Gastrocnemius medialis (tissue), 4 donors: Measurements from ENCODE around the gene CA9. TPM values are rescaled to one million over a fixed set of nuclear protein-coding genes. Genes with fewer than 3 reads are reported as not detected.

ENCODE experiments used
- ATAC-seq, 2 donors: fragments of 150-250 bp; one replicate each; pipeline ENCODE4 v1.9.1; 2016
- DNase-seq, 2 donors: peaks; one replicate each; pipeline ENCODE4 v3.0.0-alpha.2; 2019
- H3K27ac ChIP-seq, 4 donors: fragments of 200-600 bp; sonication (generic); 1 replicate in 1 of 4; 2 replicates in 3 of 4; pipeline ENCODE4 v1.5.1; 2016 to 2018; ENCODE audit warnings: mild to moderate bottlenecking in 2 of 4, moderate library complexity in 1 of 4
- H3K27me3 ChIP-seq, 3 donors: fragments of 200-600 bp; sonication (generic) in 2 of 3; 1 replicate in 1 of 3; 2 replicates in 2 of 3; pipeline versions ENCODE4 v1.5.1 to v1.6.0; 2016 to 2019; ENCODE audit warnings: mild to moderate bottlenecking in 1 of 3, moderate library complexity in 1 of 3
- H3K36me3 ChIP-seq, 2 donors: fragments of 200-600 bp; sonication (generic) in 1 of 2; one replicate each; pipeline ENCODE4 v1.5.1; 2017 to 2018
- H3K4me1 ChIP-seq, 2 donors: fragments of 200-600 bp; sonication (generic) in 1 of 2; one replicate each; pipeline ENCODE4 v1.5.1; 2016 to 2017; ENCODE audit warnings: mild to moderate bottlenecking in 2 of 2
- H3K4me3 ChIP-seq, 4 donors: fragments of 200-600 bp; sonication (generic) in 3 of 4; 1 replicate in 1 of 4; 2 replicates in 3 of 4; pipeline ENCODE4 v1.5.1; 2016 to 2019; ENCODE audit warnings: mild to moderate bottlenecking in 2 of 4
- H3K9me3 ChIP-seq, 3 donors: fragments of 200-600 bp; sonication (generic) in 2 of 3; 1 replicate in 1 of 3; 2 replicates in 2 of 3; pipeline ENCODE4 v1.5.1; 2016 to 2019
- CTCF ChIP-seq, 5 experiments: fragments of 450-650 bp in 3 of 5; fragments of 200-600 bp in 2 of 5; sonication (generic) in 2 of 5; IDR thresholded peaks in 4 of 5; conservative IDR thresholded peaks in 1 of 5; 1 replicate in 4 of 5; 2 replicates in 1 of 5; pipeline ENCODE4 v1.5.1; 2016 to 2019; ENCODE audit warnings: antibody characterized with exemption in 5 of 5, mild to moderate bottlenecking in 3 of 5, moderate library complexity in 3 of 5
- POLR2A ChIP-seq, 2 donors: fragments of 450-650 bp; IDR thresholded peaks; one replicate each; pipeline ENCODE4 v1.6.1; 2017; ENCODE audit warnings: antibody characterized with exemption in 2 of 2, mild to moderate bottlenecking in 2 of 2, moderate library complexity in 2 of 2
- in situ Hi-C, 4 donors: fragments of 200-750 bp; cut with MboI; loops; one replicate each; pipeline versions ENCODE4 v1.15.0 to v1.8.0; 2017; ENCODE audit warnings: low sequenced_read_pairs in 4 of 4
- intact Hi-C: fragments of 100-400 bp; cut with DNase I; formaldehyde crosslinking; loops from one replicate; pipeline ENCODE4 v1.15.1; 2023; ENCODE audit warnings: low total_unique reads
- total RNA-seq, 4 donors: library from RNA; depleted of rRNA; stranded (reverse); fragments of >200 nt; gene quantifications; one replicate each; pipeline versions ENCODE4 v1.1.0 to v1.2.3, GENCODE V29; 2016

Gene CA9
- total RNA-seq, 4 donors from 2014 or later, result not detected

GRCh38 chr9:35700031-35700430 is 26.3 kb downstream of the CA9 start:
- DNase-seq (no peak), ATAC-seq (no peak)
- Histone ChIP-seq H3K4me1 (peaks cover 6 to 7% of the 10 kb centered on the region in 2 donors), H3K27me3 (no peaks in the 10 kb centered on the region), H3K9me3 (no peaks in the 10 kb centered on the region), H3K36me3 (peaks cover 6 to 83% of the 10 kb centered on the region in 2 donors), H3K27ac (no peak overlapping the region), H3K4me3 (no peak overlapping the region)
- TF ChIP-seq POLR2A (IDR thresholded peaks at IDR 0.05) (no peak), CTCF (IDR thresholded peaks at IDR 0.05 in 4 of 5, conservative IDR thresholded peaks at IDR 0.05 in 1 of 5) (no peak)
- intact Hi-C loops, result no loop called here
- in situ Hi-C loops, result no loop called here

DNA sequence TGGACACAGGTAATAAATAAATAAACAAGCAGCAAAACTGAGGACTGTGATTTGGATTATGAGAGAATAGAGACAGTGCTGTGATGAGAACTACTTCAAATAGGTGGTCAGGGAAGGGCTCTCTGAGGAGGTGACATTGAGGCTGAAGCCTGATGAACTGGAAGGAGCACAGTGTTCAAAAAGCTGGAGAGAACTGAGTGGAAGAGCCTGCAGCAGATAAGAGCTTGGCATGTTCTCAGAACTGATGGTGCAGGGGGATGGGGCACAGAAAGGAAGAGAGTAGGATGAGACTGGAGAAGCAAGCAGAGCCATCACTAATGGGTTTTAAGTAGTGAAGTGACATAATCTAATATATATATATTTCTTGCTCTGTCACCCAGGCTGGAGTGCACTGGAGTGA is 27.2 kb downstream of the CA9 start:
- in situ Hi-C loops, result no loop called here
- H3K4me1 ChIP-seq, result peaks cover 4 to 7% of the 10 kb centered on the region in 2 donors
- H3K36me3 ChIP-seq, result peaks cover 6 to 93% of the 10 kb centered on the region in 2 donors
- no peaks in the 10 kb centered on the region for H3K27me3 ChIP-seq
- ATAC-seq (no peak), DNase-seq (no peak)
- no peak overlapping the region for H3K4me3 ChIP-seq
- no peaks in the 10 kb centered on the region for H3K9me3 ChIP-seq
- intact Hi-C loops, result no loop called here
- H3K27ac ChIP-seq, result no peak overlapping the region
- TF ChIP-seq CTCF (IDR thresholded peaks at IDR 0.05 in 4 of 5, conservative IDR thresholded peaks at IDR 0.05 in 1 of 5) (no peak), POLR2A (IDR thresholded peaks at IDR 0.05) (no peak)

GRCh38 chr9:35702696-35703095 is 29.0 kb downstream of the CA9 start:
- Histone ChIP-seq H3K4me3 (no peak overlapping the region), H3K27ac (no peak overlapping the region), H3K36me3 (peaks cover 17 to 100% of the 10 kb centered on the region in 2 donors), H3K4me1 (no peaks in the 10 kb centered on the region), H3K27me3 (no peaks in the 10 kb centered on the region), H3K9me3 (no peaks in the 10 kb centered on the region)
- ATAC-seq, result no peak
- DNase-seq, result no peak
- in situ Hi-C loops, result no loop called here
- TF ChIP-seq CTCF (IDR thresholded peaks at IDR 0.05 in 4 of 5, conservative IDR thresholded peaks at IDR 0.05 in 1 of 5) (no peak), POLR2A (IDR thresholded peaks at IDR 0.05) (no peak)
- intact Hi-C loops, result no loop called here

- no peaks in the 10 kb centered on the region for H3K27me3 ChIP-seq
- in situ Hi-C loops, result no loop called here
- intact Hi-C loops, result no loop called here
- DNase-seq, result no peak
- TF ChIP-seq CTCF (IDR thresholded peaks at IDR 0.05 in 4 of 5, conservative IDR thresholded peaks at IDR 0.05 in 1 of 5) (no peak), POLR2A (IDR thresholded peaks at IDR 0.05) (no peak)
- H3K36me3 ChIP-seq, result peaks cover 17 to 100% of the 10 kb centered on the region in 2 donors
- no peaks in the 10 kb centered on the region for H3K4me1 ChIP-seq
- no peak overlapping the region for H3K4me3 ChIP-seq
- no peaks in the 10 kb centered on the region for H3K9me3 ChIP-seq
- H3K27ac ChIP-seq, result no peak overlapping the region
- ATAC-seq, result no peak
Measured at GRCh38 chr9:35703906-35704672, 30.4 kb downstream of the CA9 start.
